Fibroblast of mammary gland (primary cell): Measurements from ENCODE around the gene ALOX5.

Experiments used
- DNase-seq: peaks from one replicate; pipeline ENCODE4 v3.0.0-alpha.2; 2010; ENCODE audit warnings: low read depth
- H3K4me3 ChIP-seq: 2 replicates; pipeline ENCODE4 v1.5.1; 2011; ENCODE audit warnings: low read depth, mild to moderate bottlenecking, low read length, moderate library complexity; ENCODE audit not compliant: control insufficient read depth
- TF ChIP-seq, protein P1 (sequence below): conservative IDR thresholded peaks from 2 replicates; pipeline ENCODE4 v1.5.1; 2011; ENCODE audit warnings: low read depth, low read length, inconsistent platforms; ENCODE audit not compliant: control insufficient read depth, insufficient read depth

The ALOX5 gene

DNA sequence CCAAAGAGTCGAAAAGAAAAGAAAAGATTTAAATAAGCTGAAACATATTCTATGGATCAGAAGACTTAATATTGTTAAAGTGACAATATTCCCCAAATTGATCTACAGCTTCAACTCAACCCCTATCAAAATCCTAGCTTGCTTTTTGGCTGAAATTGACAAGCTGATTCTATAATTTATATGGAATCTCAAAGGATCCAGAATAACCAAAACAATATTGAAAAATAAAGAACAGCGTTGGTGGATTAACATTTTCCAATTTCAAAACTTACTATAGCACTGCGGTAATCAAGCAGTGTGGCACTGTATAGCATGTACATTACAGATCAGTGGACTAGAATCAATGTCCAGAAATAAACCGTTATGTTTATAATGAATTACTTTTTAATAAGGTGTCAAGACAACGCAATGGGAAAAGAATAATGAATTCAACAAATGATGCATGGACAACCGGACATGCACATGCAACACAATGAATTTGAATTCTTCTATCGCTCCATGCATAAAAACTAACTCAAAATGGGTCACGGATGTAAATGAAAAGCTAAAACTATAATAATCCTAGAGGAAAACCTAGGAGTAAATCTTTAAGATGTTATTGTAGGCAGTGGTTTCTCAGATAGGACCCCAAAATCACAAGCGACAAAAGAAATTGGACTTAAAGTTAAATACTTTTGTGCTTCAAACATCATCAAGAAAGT, 1.6 kb upstream of the ALOX5 start:
- DNase-seq = no peak
- no peak overlapping the region for H3K4me3 ChIP-seq
- TF ChIP-seq, protein P1, sequence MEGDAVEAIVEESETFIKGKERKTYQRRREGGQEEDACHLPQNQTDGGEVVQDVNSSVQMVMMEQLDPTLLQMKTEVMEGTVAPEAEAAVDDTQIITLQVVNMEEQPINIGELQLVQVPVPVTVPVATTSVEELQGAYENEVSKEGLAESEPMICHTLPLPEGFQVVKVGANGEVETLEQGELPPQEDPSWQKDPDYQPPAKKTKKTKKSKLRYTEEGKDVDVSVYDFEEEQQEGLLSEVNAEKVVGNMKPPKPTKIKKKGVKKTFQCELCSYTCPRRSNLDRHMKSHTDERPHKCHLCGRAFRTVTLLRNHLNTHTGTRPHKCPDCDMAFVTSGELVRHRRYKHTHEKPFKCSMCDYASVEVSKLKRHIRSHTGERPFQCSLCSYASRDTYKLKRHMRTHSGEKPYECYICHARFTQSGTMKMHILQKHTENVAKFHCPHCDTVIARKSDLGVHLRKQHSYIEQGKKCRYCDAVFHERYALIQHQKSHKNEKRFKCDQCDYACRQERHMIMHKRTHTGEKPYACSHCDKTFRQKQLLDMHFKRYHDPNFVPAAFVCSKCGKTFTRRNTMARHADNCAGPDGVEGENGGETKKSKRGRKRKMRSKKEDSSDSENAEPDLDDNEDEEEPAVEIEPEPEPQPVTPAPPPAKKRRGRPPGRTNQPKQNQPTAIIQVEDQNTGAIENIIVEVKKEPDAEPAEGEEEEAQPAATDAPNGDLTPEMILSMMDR = no peak

DNA sequence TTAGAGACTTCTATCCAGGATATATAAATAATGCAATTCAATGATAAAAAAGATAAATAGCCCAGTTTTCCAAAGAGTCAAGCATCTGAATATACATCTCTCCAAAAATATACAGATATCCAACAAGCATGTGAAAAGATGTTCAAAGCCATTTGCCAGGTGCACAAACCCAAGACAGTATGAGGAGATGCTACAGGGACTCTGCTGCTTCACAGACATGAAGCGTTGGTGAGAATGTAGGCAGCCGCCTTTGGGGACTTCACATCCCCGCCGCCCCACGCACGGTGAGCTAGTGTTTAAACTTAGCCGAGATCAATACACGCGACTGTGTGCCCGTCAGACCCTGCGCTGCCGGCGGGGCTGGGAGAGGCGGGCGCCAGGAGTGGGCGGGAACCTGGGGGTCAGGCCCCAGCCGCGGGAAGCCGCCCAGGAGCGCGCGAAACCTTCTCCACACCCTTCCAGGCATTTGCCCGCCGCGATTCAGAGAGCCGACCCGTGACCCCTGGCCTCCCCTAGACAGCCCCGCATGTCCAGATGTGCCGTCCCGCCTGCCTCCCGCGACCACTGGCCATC, 927 bp upstream of the ALOX5 start:
- H3K4me3 ChIP-seq = no peak overlapping the region
- TF ChIP-seq, protein P1 = no peak
- DNase-seq = no peak

DNA sequence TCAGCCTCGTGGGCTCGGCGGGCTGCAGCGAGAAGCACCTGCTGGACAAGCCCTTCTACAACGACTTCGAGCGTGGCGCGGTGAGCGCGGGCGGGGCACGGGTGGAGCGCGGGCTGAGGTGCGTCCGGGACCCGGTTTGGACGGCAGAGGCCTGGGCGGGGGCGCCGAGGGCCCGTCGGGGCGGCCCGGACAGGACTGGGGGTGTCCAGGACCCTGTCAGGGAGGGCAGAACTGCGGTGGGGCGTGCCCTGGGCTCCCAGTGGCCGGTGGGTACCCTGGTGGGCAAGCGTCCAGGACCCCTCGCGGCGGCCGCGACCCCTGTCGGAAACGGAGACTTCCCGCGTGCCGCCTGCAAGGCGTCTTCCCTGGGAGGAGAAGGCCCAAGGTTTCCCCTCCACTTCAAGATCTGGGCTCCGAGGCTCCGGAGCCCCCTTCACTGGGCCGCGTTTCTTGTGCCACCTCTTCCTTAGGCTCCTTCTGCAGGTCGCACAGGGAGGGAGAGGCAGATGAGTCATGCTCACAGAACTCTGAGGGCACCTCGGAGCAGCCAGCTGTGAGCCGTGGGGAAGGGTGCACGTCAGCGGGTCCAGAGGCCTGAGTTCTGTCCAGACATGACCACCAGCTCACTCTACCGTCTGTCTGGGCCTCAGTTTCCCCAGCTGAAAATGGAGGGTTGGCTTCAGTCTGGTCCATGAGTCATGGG, 485 bp downstream of the ALOX5 start:
- no peak for DNase-seq

DNA sequence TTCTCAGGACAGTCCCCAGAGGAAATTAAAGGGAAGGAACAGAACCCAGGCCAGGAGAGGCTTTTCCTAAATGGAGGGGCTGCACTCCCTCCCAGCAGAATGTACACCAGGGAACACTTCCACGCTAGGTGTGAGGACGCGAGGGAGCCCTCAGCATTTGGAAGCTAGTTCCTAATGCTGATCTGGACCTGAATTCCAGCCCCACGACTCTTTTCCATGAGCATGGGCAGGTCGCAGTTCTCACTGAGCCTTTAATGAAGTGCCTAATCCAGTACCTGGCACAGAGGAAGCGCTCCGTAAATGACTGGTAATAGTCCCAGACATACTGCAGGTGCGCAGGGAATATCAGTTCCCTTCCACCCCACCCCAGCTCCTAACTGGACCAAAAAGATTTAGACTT, 1.1 kb downstream of the ALOX5 start:
- TF ChIP-seq, protein P1 = no peak
- no peak overlapping the region for H3K4me3 ChIP-seq
- no peak for DNase-seq

More for the DNA sequence above, 485 bp downstream of the ALOX5 start:
- TF ChIP-seq, protein P1 = no peak
- H3K4me3 ChIP-seq = no peak overlapping the region

DNA sequence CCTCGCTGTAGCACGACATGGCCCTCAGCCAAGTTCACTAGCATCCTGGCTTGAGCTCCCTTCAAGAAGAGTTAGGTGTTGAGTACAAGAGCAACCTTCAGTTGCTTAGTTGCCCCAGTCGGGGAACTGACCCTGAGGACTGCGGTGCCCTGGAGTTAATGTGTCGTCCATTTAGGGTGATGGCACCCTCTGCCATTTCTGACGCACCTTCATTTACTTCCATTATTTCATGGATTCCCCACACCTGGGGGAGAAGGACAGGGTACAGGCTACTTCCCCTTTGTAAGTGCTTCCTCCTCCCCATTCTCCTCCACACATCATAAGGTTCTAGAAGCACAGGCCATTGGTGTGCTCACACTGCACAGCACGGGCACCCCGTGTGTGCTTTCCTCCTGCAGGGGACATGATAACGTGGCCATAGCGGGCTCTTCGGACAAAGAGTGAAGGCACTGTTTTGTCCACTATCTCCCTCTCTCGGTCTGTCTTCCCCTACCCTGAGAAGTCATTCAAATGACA, 1.8 kb downstream of the ALOX5 start:
- no peak for DNase-seq
- TF ChIP-seq, protein P1 = no peak
- H3K4me3 ChIP-seq = no peak overlapping the region

DNA sequence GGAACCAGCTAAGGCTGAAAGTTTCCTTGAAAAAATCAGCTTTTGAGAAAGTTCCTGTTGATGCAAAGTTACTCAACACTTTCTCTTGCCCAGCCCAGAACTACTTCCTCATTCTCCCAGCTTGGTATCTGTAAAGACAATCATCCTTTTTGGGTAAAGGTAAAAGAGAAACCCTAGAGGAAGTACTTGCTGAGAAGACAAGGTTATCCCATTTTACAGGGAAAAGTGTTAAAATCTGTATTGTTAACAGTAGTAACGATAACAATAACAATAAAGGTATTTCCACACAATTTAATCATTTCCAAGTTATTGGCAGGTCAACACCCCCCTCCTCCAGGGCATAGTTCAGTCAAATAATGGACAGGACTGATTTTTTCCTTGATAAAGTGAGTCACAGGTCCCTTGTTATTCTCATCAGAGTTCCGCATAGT, 2.4 kb downstream of the ALOX5 start:
- TF ChIP-seq, protein P1 = no peak
- no peak overlapping the region for H3K4me3 ChIP-seq
- DNase-seq = no peak
